ENCODE results near the gene HAPLN2. TPM values are rescaled to one million over a fixed set of nuclear protein-coding genes. Genes with fewer than 3 reads are reported as not detected.

The HAPLN2 gene
- total and polyA plus RNA-seq, 2 experiments from 2014 or later, result not detected

GRCh38 chr1:156660752-156661112, 41.5 kb downstream of the HAPLN2 start:
- TF ChIP-seq EZH2phosphoT487 (IDR thresholded peaks at IDR 0.05; ENCODE audit: low read depth, severe bottlenecking, unreplicated experiment), result no peak
- Histone ChIP-seq H3K9me2 (replicated peaks; ENCODE audit: insufficient read depth) (no peaks in the 10 kb centered on the region), H3K27ac (peak overlapping the region; percentile 93), H3K79me2 (no peaks in the 10 kb centered on the region), H3K4me1 (ENCODE audit: insufficient read depth) (peaks cover 75% of the 10 kb centered on the region), H3K27me3 (peaks cover 16% of the 10 kb centered on the region), H3K9me3 (ENCODE audit: low read depth) (no peaks in the 10 kb centered on the region), H3K36me3 (replicated peaks; ENCODE audit: insufficient read depth, low read depth) (no peaks in the 10 kb centered on the region), H3K4me2 (peak overlapping the region; percentile 65), H3K4me3 (no peak overlapping the region), H4K20me1 (ENCODE audit: insufficient read depth, poor library complexity, severe bottlenecking) (no peaks in the 10 kb centered on the region), H2AFZ (no peak overlapping the region)
- WGBS (ENCODE audit: low lambda C conversion rate, missing lambda C conversion rate), result 68% methylated on average over 2 of the region's 2 CpGs
- DNase-seq (ENCODE audit: low spot score), result no peak

DNA sequence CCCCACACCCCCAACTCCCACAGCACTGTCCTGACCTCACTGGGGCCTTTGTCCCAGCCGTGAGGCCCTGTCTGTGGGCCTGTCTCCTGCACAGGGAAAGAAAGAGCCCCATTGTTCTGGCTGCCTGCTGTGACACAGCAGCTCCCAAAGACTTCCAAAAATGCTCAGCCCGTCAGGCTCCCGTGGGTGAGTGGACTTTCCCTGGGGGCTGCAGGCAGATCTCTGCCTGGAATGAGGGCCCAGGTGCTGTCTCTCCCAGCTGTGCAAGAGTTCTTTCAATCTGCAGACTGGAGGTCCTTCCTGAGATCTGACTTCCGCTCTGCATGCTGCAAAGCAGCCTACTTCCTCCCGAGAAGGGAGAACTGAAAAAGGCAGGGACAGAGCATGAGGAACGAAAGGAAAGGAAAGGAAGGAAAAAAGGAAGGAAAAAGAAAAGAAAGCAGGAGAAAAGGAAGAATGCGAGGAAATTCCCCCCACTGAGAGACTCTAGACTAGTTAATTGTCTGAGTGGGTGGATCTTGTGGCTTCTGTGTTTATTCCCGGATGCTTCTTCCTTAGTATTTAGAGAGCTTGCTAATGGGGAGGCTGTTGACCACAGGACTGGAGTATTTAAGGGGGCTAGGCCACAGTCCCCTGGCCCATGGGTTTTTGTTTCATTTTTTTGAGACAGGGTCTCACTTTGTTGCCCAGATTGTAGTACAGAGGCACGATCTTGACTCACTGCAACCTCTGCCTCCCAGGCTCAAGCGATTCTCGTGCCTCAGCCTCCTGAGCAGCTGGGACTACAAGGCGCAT, 43.0 kb downstream of the HAPLN2 start:
- H2AFZ ChIP-seq, result no peak overlapping the region
- H3K4me1 ChIP-seq (ENCODE audit: insufficient read depth), result peaks cover 70% of the 10 kb centered on the region
- H3K27me3 ChIP-seq, result peaks cover 2% of the 10 kb centered on the region
- no peaks in the 10 kb centered on the region for H3K79me2 ChIP-seq
- peak overlapping the region; percentile 34 for H3K4me2 ChIP-seq
- no peak for DNase-seq (ENCODE audit: low spot score)
- H3K9me2 ChIP-seq (replicated peaks; ENCODE audit: insufficient read depth), result no peaks in the 10 kb centered on the region
- WGBS (ENCODE audit: low lambda C conversion rate, missing lambda C conversion rate), result 65% methylated on average over 12 of the region's 12 CpGs
- H3K4me3 ChIP-seq, result no peak overlapping the region
- H4K20me1 ChIP-seq (ENCODE audit: insufficient read depth, poor library complexity, severe bottlenecking), result no peaks in the 10 kb centered on the region
- TF ChIP-seq, protein P1, sequence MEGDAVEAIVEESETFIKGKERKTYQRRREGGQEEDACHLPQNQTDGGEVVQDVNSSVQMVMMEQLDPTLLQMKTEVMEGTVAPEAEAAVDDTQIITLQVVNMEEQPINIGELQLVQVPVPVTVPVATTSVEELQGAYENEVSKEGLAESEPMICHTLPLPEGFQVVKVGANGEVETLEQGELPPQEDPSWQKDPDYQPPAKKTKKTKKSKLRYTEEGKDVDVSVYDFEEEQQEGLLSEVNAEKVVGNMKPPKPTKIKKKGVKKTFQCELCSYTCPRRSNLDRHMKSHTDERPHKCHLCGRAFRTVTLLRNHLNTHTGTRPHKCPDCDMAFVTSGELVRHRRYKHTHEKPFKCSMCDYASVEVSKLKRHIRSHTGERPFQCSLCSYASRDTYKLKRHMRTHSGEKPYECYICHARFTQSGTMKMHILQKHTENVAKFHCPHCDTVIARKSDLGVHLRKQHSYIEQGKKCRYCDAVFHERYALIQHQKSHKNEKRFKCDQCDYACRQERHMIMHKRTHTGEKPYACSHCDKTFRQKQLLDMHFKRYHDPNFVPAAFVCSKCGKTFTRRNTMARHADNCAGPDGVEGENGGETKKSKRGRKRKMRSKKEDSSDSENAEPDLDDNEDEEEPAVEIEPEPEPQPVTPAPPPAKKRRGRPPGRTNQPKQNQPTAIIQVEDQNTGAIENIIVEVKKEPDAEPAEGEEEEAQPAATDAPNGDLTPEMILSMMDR (IDR thresholded peaks at IDR 0.05; ENCODE audit: poor library complexity), result no peak
- TF ChIP-seq EZH2 (IDR thresholded peaks at IDR 0.05; ENCODE audit: borderline replicate concordance) (no peak), EZH2phosphoT487 (IDR thresholded peaks at IDR 0.05; ENCODE audit: low read depth, severe bottlenecking, unreplicated experiment) (no peak)
- H3K9me3 ChIP-seq (ENCODE audit: low read depth), result no peaks in the 10 kb centered on the region
- H3K27ac ChIP-seq, result peak overlapping the region; percentile 82
- H3K36me3 ChIP-seq (replicated peaks; ENCODE audit: insufficient read depth, low read depth), result no peaks in the 10 kb centered on the region

DNA sequence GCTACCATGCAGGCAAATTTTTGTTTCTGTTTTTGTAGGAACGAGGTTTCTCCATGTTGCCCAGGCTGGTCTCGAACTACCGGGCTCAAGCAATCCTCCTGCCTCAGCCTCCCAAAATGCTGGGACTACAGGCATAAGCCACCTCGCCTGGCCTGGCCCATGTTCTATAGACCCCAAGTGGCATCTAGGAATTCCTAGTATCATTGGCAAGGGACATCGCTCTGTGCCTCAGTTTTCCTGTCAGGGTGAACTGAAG, 43.5 kb downstream of the HAPLN2 start:
- no peak for TF ChIP-seq EZH2phosphoT487 (IDR thresholded peaks at IDR 0.05; ENCODE audit: low read depth, severe bottlenecking, unreplicated experiment)
- TF ChIP-seq, protein P1 (IDR thresholded peaks at IDR 0.05; ENCODE audit: poor library complexity), result no peak
- Histone ChIP-seq H2AFZ (no peak overlapping the region), H3K79me2 (no peaks in the 10 kb centered on the region), H3K4me1 (ENCODE audit: insufficient read depth) (peaks cover 70% of the 10 kb centered on the region), H3K4me2 (no peak overlapping the region), H3K9me2 (replicated peaks; ENCODE audit: insufficient read depth) (no peaks in the 10 kb centered on the region), H3K4me3 (no peak overlapping the region), H3K36me3 (replicated peaks; ENCODE audit: insufficient read depth, low read depth) (no peaks in the 10 kb centered on the region), H3K27me3 (no peaks in the 10 kb centered on the region), H3K27ac (peak overlapping the region; percentile 82), H4K20me1 (ENCODE audit: insufficient read depth, poor library complexity, severe bottlenecking) (no peaks in the 10 kb centered on the region), H3K9me3 (ENCODE audit: low read depth) (no peaks in the 10 kb centered on the region)
- WGBS (ENCODE audit: low lambda C conversion rate, missing lambda C conversion rate), result 97% methylated on average over 5 of the region's 5 CpGs
- no peak for DNase-seq (ENCODE audit: low spot score)

DNA sequence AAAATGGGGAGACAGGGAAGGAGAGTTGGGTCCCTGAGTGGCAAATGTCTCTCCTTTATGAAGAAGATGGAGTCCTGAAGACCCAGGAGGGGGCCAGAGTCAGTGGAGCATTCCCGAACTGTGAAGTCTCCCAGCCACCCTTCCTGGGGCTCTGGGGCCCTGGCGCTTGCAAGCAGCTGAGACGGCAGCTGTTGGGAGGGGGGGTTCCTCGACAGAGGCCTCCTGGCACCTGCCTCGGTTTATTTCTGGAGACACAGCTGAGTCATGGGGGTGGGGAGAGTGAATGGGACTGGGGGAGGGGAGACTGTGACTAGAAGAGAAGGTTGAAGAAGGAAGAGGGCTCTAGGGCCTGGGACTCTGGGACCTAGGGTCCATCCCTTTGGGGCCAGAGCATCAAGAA, 44.0 kb downstream of the HAPLN2 start:
- Histone ChIP-seq H3K79me2 (no peaks in the 10 kb centered on the region), H4K20me1 (ENCODE audit: insufficient read depth, poor library complexity, severe bottlenecking) (no peaks in the 10 kb centered on the region), H3K27ac (peak overlapping the region; percentile 82), H3K4me3 (no peak overlapping the region), H3K9me2 (replicated peaks; ENCODE audit: insufficient read depth) (no peaks in the 10 kb centered on the region), H3K36me3 (replicated peaks; ENCODE audit: insufficient read depth, low read depth) (no peaks in the 10 kb centered on the region), H2AFZ (no peak overlapping the region), H3K27me3 (no peaks in the 10 kb centered on the region), H3K4me1 (ENCODE audit: insufficient read depth) (peaks cover 74% of the 10 kb centered on the region), H3K9me3 (ENCODE audit: low read depth) (no peaks in the 10 kb centered on the region), H3K4me2 (no peak overlapping the region)
- WGBS (ENCODE audit: low lambda C conversion rate, missing lambda C conversion rate), result 35% methylated on average over 5 of the region's 5 CpGs
- TF ChIP-seq, protein P1 (IDR thresholded peaks at IDR 0.05; ENCODE audit: poor library complexity), result no peak
- TF ChIP-seq EZH2 (IDR thresholded peaks at IDR 0.05; ENCODE audit: borderline replicate concordance) (no peak), EZH2phosphoT487 (IDR thresholded peaks at IDR 0.05; ENCODE audit: low read depth, severe bottlenecking, unreplicated experiment) (no peak)
- DNase-seq (ENCODE audit: low spot score), result peak; percentile 49

All from hepatocyte (in vitro differentiated cells).